ENCODE results near the gene POLR1H. TPM values are rescaled to one million over a fixed set of nuclear protein-coding genes. Genes with fewer than 3 reads are reported as not detected.

POLR1H gene
- total RNA-seq, 1 donor from 2014 or later, result 37.3 TPM

GRCh38 chr6:30092852-30093543 lies 31.9 kb downstream of the POLR1H start:
- peaks cover 94% of the 10 kb centered on the region for H3K27me3 Mint-ChIP-seq

GRCh38 chr6:30093951-30094661 lies 33.0 kb downstream of the POLR1H start:
- Mint-ChIP-seq H3K36me3 (no peaks in the 10 kb centered on the region), H3K9me3 (no peaks in the 10 kb centered on the region), H3K27me3 (peaks cover 97% of the 10 kb centered on the region), H3K4me3 (no peak overlapping the region), H3K4me1 (ENCODE audit: unreplicated experiment) (no peaks in the 10 kb centered on the region), H3K27ac (no peak overlapping the region)
- no peak for TF ChIP-seq CTCF (conservative IDR thresholded peaks at IDR 0.05)
- no peak for DNase-seq (ENCODE audit: extremely low spot score, unreplicated experiment)

More at GRCh38 chr6:30092852-30093543, 31.9 kb downstream of the POLR1H start:
- TF ChIP-seq CTCF (conservative IDR thresholded peaks at IDR 0.05), result no peak
- H3K27ac Mint-ChIP-seq, result no peak overlapping the region
- DNase-seq (ENCODE audit: extremely low spot score, unreplicated experiment), result no peak
- H3K4me3 Mint-ChIP-seq, result no peak overlapping the region
- no peaks in the 10 kb centered on the region for H3K36me3 Mint-ChIP-seq
- no peaks in the 10 kb centered on the region for H3K9me3 Mint-ChIP-seq
- no peaks in the 10 kb centered on the region for H3K4me1 Mint-ChIP-seq (ENCODE audit: unreplicated experiment)

GRCh38 chr6:30096829-30097228 lies 35.8 kb downstream of the POLR1H start:
- no peak for TF ChIP-seq CTCF (conservative IDR thresholded peaks at IDR 0.05)
- no peak for DNase-seq (ENCODE audit: extremely low spot score, unreplicated experiment)
- Mint-ChIP-seq H3K36me3 (no peaks in the 10 kb centered on the region), H3K27ac (no peak overlapping the region), H3K4me1 (ENCODE audit: unreplicated experiment) (peaks cover 8% of the 10 kb centered on the region), H3K4me3 (no peak overlapping the region), H3K9me3 (no peaks in the 10 kb centered on the region), H3K27me3 (peaks cover 96% of the 10 kb centered on the region)

DNA sequence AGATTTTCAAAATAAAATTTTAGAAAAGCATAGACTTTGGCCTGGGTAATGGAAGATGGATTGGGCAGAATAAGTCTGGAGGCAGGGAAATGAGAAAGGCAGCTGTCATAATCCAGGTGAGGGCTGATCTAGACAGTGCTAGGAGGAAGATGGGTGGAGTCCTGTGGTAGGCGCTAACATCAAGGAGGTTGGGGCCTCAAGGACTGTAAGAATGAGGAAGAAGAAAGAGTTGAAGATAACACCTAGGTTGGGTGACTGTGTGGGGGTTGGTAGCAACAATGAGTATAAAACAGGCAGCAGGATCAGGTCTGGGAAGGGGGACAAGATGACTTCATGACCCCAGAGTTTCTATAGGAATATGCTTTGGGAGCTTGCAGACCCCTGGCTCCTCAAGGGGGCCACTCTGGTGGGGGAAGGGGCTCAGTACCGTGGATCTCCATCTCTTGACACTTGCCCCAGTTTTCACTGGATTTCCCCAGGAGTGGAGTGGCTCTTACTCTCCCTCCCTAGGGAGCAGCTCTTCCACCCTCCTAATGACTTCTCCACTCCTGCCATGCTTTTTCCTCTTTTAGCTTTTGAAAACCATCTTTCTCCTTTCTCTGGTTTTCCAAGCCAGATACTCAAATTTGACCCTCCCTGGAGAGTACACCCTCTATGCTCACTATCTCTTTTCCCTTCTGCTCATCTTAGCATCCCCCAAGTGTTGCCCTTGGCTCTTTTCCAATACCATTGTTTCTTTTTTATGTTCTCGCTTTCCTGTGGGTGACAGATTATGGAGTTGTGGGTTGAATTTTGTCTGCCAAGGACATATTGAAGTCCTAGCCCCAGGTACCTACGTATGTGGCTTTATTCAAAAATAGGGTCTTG lies 37.1 kb downstream of the POLR1H start:
- no peak for DNase-seq (ENCODE audit: extremely low spot score, unreplicated experiment)
- Mint-ChIP-seq H3K27ac (no peak overlapping the region), H3K36me3 (no peaks in the 10 kb centered on the region), H3K4me3 (peak overlapping the region; percentile 63), H3K4me1 (ENCODE audit: unreplicated experiment) (peaks cover 13% of the 10 kb centered on the region), H3K27me3 (peaks cover 94% of the 10 kb centered on the region), H3K9me3 (no peaks in the 10 kb centered on the region)
- no peak for TF ChIP-seq CTCF (conservative IDR thresholded peaks at IDR 0.05)

DNA sequence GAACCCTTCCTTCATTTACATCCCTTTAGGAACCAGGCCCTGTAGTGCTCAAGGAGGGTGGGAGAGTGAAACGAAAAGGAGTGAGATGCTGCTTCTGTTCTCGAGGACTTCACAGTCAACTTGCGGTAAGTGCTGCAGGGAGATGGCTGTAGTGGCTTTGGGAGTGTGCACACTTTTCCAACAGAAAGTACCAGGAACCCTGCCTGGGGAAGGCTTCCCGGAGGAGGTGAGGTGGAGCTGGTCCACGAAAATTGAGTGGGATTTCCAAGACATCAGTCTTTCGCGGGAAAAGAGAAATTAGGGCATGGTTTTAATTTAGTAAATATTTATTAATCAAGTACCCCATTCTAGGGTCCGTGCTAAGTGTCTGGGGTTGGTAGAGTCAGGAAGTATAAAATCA lies 39.1 kb downstream of the POLR1H start:
- peak overlapping the region; percentile 54 for H3K27ac Mint-ChIP-seq
- H3K36me3 Mint-ChIP-seq, result no peaks in the 10 kb centered on the region
- peaks cover 94% of the 10 kb centered on the region for H3K27me3 Mint-ChIP-seq
- no peaks in the 10 kb centered on the region for H3K9me3 Mint-ChIP-seq
- no peak for TF ChIP-seq CTCF (conservative IDR thresholded peaks at IDR 0.05)
- H3K4me3 Mint-ChIP-seq, result peak overlapping the region; percentile 61
- peaks cover 18% of the 10 kb centered on the region for H3K4me1 Mint-ChIP-seq (ENCODE audit: unreplicated experiment)
- no peak for DNase-seq (ENCODE audit: extremely low spot score, unreplicated experiment)
